Skeletal muscle cell (primary cell): ENCODE results near the gene MMADHC.
A peak's percentile ranks its signal among the peaks of the same experiment; 100 is the strongest.

Experiments
- DNase-seq: peaks from one replicate; pipeline ENCODE4 v3.0.0-alpha.2; 2010; ENCODE audit warnings: low read depth
- H3K4me3 ChIP-seq: 2 replicates; pipeline ENCODE4 v1.5.1; 2011; ENCODE audit warnings: low read depth, mild to moderate bottlenecking, control low read depth, low read length, moderate library complexity

Gene MMADHC

DNA sequence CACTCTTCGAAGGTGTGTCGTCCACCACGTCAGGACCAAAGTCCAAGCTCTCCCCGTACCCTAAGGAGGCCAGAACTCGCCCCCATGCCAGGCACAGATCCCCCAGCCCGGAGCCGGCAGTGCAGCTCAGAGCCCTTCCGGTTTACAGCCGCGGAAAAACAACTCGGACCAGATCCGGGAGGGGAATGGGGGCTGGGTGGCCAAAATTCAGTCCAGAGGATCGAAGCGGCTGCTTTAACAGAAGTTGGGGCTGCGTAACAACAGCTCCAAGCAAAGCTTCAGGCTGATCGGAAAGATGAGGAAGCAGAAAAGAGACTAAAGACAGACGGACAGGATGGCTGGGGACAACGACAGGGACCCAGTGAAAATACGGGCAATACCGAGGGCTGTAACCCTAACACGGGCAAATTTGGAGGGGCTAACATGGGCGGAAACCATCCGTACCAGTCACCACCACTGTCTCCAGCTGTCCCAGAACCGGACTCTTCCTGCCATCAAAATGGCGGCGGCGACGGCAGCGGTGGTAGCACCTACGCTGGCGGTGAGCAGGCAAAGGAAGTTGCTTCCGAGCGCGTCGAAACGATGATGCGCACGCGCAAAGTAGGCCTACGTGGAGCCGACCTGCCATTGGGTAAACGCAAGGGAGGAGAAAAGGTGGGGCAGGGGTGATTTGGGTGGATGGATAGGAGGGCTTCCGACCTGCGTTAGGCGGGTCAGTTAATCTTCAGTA, at the start of gene MMADHC:
MMADHC (minus strand) TSS at position 556 of the 730 bp plus-strand sequence. CDS start 678 bp downstream, outside the sequence.
- peak within 1 kb of the TSS; percentile 63 for H3K4me3 ChIP-seq
- DNase-seq: peak; percentile 88

DNA sequence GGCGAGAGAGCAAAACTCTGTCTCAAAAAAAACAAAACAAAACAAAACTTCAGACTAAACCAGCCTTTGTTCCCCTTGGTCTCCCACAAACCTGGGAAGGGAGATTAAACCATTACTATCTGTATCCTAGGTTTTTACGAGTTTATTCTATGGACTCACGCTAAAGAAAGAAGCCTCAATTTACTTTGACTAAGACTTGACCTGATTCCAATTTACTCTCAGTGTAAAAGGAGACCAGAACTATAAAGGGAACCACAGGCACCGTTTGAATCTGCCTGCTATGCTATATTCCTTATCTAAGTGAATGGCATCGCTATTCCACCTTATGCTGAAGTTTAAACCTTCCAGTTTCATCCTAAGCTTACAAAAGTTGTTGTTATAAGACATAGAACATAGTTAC, 46.5 kb upstream of the MMADHC start:
- no peak overlapping the region for H3K4me3 ChIP-seq

DNA sequence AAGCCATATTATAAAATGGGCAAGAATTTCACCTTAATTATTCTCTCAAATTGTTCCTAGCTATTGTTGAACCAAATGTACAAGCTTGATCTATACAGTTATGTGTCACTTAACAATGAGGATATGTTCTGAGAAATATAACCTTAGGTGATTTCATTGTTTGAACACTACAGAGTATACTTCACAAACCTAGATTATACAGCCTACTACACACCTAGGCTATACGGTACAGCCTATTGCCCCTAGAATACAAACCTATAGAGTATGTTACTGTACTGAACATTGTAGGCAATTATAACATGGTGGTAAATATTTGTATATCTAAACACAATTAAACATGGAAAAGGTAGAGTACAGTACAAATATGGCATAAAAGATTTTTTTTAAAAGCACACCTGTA, 42.9 kb upstream of the MMADHC start:
- no peak overlapping the region for H3K4me3 ChIP-seq
- no peak for DNase-seq

More for the DNA sequence above, 46.5 kb upstream of the MMADHC start:
- no peak for DNase-seq

GRCh38 chr2:149629026-149629425, 41.5 kb upstream of the MMADHC start:
- H3K4me3 ChIP-seq: no peak overlapping the region
- peak; percentile 43 for DNase-seq

GRCh38 chr2:149627111-149627801, 39.7 kb upstream of the MMADHC start:
- DNase-seq: no peak
- H3K4me3 ChIP-seq: no peak overlapping the region

DNA sequence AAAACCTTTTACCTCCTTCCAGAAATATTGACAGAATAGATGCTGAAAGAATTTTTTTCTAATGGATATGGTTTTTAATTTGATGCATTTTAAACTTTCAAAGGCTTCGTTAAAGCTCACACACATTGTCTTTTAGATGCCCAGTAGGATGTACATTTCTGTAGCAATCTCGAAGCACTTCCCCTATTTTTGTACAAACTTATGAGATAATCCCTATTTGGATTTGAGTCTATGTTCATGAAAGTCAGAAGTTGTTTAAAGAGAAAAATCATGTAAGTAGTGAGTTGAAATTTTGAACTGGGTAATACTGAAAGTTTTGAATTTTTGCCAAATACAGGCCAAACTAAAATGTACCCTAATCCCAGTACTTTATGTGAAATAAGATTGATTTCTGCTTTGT, 38.1 kb upstream of the MMADHC start:
- no peak for DNase-seq
- H3K4me3 ChIP-seq: no peak overlapping the region

DNA sequence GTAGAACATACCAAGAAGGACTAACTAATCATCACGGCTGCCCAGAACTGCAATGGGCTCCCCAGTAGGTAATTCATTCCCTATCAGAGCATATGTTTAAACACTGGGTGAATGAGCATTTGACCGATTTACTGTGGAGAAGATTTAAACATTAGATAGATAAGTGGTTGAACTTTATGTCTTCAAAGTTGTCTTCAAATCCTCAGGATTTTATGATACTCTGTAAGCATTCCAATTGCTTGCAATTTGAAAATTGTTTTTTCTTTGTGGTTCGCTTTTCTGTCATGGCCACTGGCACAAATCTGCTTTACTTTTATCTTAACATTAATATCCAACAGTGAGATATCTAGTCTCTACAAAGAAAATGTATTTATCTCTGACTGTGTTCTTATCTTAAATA, 37.7 kb upstream of the MMADHC start:
- no peak overlapping the region for H3K4me3 ChIP-seq
- DNase-seq: no peak

- no peak for DNase-seq
- no peak overlapping the region for H3K4me3 ChIP-seq
These were observed 34.8 kb upstream of the MMADHC start for GRCh38 chr2:149622343-149622742.

GRCh38 chr2:149617476-149617875, 29.9 kb upstream of the MMADHC start:
- no peak overlapping the region for H3K4me3 ChIP-seq
- DNase-seq: no peak

DNA sequence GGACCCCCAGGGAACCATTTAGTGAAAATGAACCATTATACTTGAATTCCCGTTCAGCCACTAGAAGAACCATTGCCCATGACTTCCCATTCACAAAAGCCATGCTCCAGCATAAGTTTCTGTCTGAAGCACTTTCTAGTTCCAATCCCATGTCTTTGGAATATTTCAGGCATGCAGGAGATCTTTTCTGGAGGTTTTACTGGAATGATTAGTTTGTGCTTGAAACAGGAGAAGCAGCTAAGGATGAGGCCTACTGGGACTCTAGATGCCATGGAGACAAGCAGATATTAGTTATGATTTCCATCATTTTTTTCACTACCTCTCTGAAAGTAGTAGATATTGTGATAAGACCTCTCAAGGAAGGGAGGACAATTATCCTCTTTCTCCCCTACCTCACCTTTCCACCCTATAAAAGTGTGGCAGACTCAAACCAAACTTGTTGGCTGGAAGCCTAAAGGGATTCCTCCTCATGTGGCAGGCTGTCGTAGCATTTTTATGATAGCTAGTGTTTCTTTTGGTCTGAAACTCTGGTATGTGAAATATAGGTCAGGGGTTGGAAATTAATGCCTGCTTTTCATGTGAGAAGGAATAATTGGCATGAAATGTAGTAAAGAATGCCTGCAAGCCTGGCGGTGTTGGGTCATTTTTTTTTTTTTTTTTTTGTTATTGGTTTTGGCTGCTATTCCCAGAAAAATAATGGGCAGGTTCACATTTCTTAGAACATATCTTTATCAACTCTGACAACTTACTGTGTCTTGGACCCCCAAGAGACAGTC, 29.3 kb upstream of the MMADHC start:
- H3K4me3 ChIP-seq: no peak overlapping the region
- DNase-seq: no peak

GRCh38 chr2:149613704-149614103, 26.1 kb upstream of the MMADHC start:
- H3K4me3 ChIP-seq: no peak overlapping the region
- no peak for DNase-seq

DNA sequence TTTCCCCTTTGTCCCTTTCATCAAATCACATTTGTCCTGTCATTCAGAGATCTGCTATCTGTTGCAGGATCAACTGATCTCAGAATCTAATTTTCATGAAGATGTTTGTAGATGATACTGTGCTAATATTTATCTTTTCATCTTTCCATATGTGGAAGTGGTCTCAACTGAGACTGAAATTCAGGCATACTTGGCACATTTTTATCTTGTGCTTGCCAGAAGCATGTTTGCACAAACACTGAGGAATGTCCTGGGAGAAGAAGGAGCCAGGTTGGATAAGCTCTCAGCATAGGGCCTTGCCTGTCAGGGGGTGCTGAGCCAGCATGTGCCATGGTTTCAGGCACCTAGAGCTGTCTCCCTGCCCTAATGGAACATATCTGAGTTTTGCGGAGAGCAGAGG, 24.5 kb upstream of the MMADHC start:
- DNase-seq: no peak
- H3K4me3 ChIP-seq: no peak overlapping the region

GRCh38 chr2:149611100-149611820, 23.7 kb upstream of the MMADHC start:
- no peak for DNase-seq

GRCh38 chr2:149606251-149606811, 18.8 kb upstream of the MMADHC start:
- H3K4me3 ChIP-seq: no peak overlapping the region
- no peak for DNase-seq

More at GRCh38 chr2:149611100-149611820, 23.7 kb upstream of the MMADHC start:
- H3K4me3 ChIP-seq: no peak overlapping the region

DNA sequence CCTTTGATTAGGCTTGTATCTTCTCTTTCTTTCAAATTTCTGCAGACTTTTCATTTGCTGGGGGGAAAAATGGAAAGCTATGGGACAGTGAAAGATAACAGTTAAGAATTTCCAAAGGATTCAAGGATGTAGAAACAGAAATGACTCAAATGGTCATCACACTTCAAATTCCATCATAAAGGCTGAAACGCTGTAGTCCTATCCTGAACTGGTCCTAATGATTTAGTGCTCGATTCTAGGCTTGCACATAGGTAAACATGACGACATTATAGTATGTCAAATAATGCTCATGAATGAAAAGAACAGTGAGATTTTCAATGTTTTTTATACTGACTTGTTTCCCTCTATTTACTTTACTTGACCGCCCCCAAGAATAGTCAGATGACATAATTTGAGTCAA, 15.7 kb upstream of the MMADHC start:
- no peak overlapping the region for H3K4me3 ChIP-seq
- DNase-seq: no peak

DNA sequence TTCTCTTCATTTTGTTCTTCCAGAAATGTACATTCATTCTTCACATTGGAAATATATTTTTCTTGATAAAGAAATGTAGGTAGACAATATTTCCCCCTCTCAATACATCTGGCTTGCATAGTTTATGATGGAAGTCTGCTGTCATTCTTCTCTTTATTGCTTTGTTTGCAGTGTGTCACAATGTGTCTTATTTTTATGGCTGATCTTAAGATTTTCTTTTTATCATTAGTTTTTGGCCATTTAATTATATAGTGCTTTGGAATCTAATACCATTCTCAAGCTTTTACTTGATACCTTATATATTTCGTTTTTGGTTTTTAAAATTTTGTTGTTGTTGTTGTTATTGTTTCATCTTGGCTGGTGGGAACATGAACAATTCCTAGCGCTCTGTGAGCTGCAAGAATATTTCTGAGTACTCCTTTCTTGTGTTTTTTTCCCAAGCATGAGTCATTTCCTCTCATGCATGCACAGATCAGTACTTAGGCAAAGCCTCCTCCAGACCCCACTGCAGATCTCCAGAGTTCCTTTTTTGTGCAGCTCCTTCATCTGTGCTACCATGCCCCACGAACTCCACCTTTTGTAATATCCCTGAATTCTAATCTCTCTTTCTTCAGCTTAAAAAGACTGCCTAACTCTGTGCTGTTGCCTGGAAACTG, 13.7 kb upstream of the MMADHC start:
- H3K4me3 ChIP-seq: no peak overlapping the region
- DNase-seq: no peak

DNA sequence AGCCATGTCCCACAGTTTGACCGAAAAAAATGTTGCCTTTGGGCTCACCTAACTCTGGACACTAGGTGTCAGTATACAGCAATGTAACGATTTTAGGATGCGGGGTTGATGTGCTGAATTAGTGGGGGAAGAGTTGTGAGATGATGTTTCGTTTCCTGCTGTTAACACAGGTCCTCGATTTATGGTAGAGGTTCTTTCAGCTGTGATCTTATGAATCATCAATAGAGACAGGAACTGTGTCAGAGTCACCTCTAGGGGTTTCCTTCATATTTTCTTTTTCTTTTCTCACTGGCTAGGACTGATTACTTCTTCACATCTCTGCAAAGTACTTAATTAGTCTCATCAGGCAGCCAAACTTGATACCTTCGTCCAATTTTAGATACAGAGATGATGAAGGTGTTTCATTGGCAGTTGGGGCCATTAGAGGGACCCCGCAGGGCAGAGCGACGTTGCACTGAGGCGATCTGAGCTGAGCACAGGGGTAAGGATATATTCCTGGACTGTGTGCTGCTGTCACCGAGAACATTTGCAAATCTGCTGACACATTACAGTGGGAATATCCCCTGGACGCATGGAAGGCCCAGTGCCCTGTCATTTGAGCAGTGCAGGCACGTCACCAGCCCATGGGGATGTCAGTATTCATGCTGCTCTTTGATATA, 10.2 kb upstream of the MMADHC start:
- peak overlapping the region; percentile 28 for H3K4me3 ChIP-seq
- peak; percentile 90 for DNase-seq

- DNase-seq: no peak
These were observed 9.6 kb upstream of the MMADHC start for GRCh38 chr2:149597050-149597667.

More at GRCh38 chr2:149597050-149597667, 9.6 kb upstream of the MMADHC start:
- H3K4me3 ChIP-seq: no peak overlapping the region
